ENCODE data around the gene RIC1. TPM values are rescaled to one million over a fixed set of nuclear protein-coding genes. Genes with fewer than 3 reads are reported as not detected.
"Not testable (repeated sequence)": the region's sequence is repeated elsewhere in the genome, so short reads cannot be mapped to it uniquely, and the experiment has no call there.

The RIC1 gene
- polyA plus RNA-seq, 1 donor from 2014 or later, result 9.5 TPM

DNA sequence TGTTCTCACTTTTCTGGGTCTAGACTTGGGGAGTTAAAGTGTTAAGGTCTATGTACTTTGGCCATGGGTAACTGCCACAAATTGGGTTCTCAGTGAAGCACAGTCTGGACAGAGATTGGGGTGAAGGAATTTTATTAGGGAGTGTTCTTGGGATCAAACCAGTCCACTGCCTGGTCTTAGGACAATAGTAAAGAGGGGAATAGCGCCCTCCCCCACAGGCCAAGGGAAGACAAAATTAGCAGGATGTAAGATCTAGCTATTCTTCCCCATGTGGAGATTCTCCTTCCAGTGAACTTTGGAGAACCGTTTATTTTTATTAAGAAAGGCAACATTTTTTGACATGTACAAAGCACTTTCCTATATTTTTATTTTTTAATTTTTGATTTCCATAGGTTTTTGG lies 18.4 kb upstream of the RIC1 start:
- no peaks in the 10 kb centered on the region for H3K27me3 Mint-ChIP-seq
- peaks cover 1% of the 10 kb centered on the region for H3K36me3 Mint-ChIP-seq
- H3K27ac Mint-ChIP-seq, result no peak overlapping the region
- H3K4me3 Mint-ChIP-seq, result no peak overlapping the region
- H3K4me1 Mint-ChIP-seq, result peaks cover 19 to 41% (median 38%) of the 10 kb centered on the region in 3 donors
- H3K9me3 Mint-ChIP-seq, result peaks cover 0 to 4% (median 2%) of the 10 kb centered on the region in 3 donors

DNA sequence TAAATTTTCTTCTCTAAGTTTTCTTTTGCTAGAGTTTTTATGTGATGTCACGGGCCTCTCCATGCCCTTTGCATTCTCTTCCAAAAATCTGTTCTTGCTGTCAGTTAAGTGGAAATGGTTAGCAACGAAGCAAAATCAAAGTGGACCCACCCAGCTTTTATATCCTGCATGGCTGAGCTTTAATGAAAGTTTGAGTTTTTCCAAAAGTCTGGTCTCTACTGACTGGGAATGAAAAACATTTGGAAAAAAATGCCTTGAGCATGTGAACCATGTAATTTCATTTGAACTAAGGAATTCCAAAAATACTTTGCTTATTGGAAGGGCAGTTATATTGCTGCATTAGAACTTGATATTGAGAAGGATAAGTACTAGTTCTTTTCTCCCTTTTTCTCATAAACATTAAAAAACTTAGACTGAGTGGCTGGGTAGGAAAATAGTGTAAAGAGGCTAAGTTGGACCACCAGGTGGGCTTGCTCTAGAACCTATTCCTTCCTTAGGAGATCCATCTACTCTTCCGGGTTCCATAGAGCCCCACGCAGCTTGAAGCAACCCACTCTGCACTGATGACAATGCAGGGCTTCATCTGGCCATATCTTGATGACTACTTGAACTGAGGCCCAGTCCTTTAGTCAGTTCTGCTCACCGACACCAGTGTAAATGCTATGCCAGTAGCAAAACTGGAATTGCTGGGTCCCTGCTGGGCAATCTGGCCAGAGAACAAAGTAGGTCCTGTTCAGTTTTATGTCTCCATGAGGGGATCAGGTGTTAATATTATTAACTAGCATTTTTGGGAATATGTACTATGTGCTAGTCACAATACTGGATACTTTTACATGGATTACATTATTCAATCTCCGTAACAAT lies 17.4 kb upstream of the RIC1 start:
- Mint-ChIP-seq H3K4me1 (peaks cover 24 to 46% (median 38%) of the 10 kb centered on the region in 3 donors), H3K27me3 (no peaks in the 10 kb centered on the region), H3K4me3 (no peak overlapping the region), H3K9me3 (peaks cover 2 to 3% (median 2%) of the 10 kb centered on the region in 3 donors), H3K36me3 (peaks cover 1% of the 10 kb centered on the region), H3K27ac (no peak overlapping the region)

DNA sequence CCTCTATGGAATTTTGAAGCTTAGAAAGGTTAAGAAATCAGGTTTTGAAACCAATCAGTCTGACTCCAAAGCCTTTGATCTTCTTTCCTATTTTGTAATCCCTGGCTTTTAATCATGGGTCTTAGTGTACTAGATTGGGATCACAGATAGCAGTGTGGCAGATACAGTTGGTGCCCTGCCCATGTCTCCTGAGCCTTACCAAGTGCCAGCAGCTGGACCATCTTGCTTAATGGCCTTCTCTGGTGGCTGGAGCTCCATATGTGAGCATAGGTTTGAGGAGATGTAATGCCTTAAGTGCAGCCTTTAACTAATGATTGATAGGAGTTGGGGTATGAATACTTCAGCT lies 16.7 kb upstream of the RIC1 start:
- H3K27ac Mint-ChIP-seq, result no peak overlapping the region
- no peak overlapping the region for H3K4me3 Mint-ChIP-seq
- H3K36me3 Mint-ChIP-seq, result peaks cover 1% of the 10 kb centered on the region
- no peaks in the 10 kb centered on the region for H3K27me3 Mint-ChIP-seq
- peaks cover 0 to 2% (median 0%) of the 10 kb centered on the region in 3 donors for H3K9me3 Mint-ChIP-seq
- H3K4me1 Mint-ChIP-seq, result peaks cover 22 to 45% (median 33%) of the 10 kb centered on the region in 3 donors

DNA sequence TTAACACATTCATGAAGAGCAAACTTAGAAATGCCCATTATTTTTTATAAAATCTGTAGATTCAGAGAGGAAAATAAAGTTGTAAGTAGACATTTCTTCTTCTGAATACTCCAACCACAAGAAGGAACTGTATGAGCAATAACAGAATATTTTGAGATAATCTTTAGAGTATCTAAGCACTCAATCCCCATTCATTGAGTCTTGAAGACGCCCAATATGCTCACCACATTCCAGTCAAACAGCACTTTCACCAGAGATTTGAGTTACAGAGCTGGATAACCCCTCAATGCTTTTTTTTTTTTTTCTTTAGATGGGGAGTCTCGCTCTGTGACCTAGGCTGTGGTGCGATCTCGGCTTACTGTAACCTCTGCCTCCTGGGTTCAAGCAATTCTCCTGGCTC lies 14.7 kb upstream of the RIC1 start:
- Mint-ChIP-seq H3K27ac (no peak overlapping the region), H3K4me3 (no peak overlapping the region), H3K27me3 (no peaks in the 10 kb centered on the region), H3K9me3 (peaks cover 0 to 2% (median 0%) of the 10 kb centered on the region in 3 donors), H3K4me1 (peaks cover 23 to 42% (median 26%) of the 10 kb centered on the region in 3 donors), H3K36me3 (peaks cover 1% of the 10 kb centered on the region)

- Mint-ChIP-seq H3K36me3 (peaks cover 1% of the 10 kb centered on the region), H3K27ac (no peak overlapping the region), H3K27me3 (no peaks in the 10 kb centered on the region), H3K9me3 (peaks cover 0 to 2% (median 0%) of the 10 kb centered on the region in 3 donors), H3K4me1 (peaks cover 21 to 41% (median 26%) of the 10 kb centered on the region in 3 donors), H3K4me3 (peak overlapping the region in 1 of 4 donors; percentile 49)
Observed at GRCh38 chr9:5614985-5615384, 13.9 kb upstream of the RIC1 start.

DNA sequence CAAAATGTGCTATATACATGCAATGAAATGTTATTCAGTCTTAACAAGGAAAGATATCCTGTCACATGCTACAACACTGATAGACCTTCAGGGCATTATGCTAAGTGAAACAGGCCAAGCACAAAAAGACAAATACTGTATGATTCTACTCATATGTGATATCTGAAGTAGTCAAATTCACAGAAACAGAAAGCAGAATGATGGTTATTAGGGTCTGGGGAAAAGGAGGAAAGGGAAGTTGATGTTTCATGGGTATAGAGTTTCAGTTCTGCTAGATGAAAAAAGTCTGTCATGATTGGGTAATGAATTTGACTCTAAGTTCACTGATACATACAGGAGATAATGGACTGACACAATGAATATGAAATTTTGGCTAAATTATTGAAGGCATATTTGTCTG lies 11.2 kb upstream of the RIC1 start:
- peak overlapping the region in 3 of 4 donors; percentile 6 to 41 (median 38) for H3K4me3 Mint-ChIP-seq
- peaks cover 12 to 40% (median 24%) of the 10 kb centered on the region in 3 donors for H3K4me1 Mint-ChIP-seq
- H3K9me3 Mint-ChIP-seq, result peaks cover 0 to 2% (median 0%) of the 10 kb centered on the region in 3 donors
- H3K27ac Mint-ChIP-seq, result peak overlapping the region; percentile 2 to 88 (median 9)
- peaks cover 1% of the 10 kb centered on the region for H3K36me3 Mint-ChIP-seq
- no peaks in the 10 kb centered on the region for H3K27me3 Mint-ChIP-seq

DNA sequence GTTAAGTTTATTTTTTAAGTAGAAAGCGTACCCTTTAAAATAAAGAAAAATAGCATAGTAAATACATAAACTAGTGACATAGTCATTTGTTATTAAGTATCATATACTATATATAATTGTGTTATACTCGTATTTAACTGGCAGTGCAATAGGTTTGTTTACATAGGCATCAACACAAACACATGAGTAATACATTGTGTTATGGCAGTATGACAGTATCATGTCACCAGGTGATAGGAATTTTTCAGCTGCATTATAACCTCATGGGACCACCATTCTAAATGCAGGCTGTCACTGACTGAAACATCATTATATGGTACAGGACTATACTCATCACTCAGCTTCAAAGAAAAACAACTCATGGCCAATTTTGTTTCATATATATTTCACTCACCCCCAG lies 8.4 kb upstream of the RIC1 start:
- Mint-ChIP-seq H3K9me3 (peaks cover 0 to 2% (median 0%) of the 10 kb centered on the region in 3 donors), H3K36me3 (no peaks in the 10 kb centered on the region), H3K27ac (no peak overlapping the region), H3K4me1 (peaks cover 13 to 45% (median 38%) of the 10 kb centered on the region in 3 donors), H3K27me3 (no peaks in the 10 kb centered on the region), H3K4me3 (peak overlapping the region in 2 of 4 donors; percentile 12 to 27)

DNA sequence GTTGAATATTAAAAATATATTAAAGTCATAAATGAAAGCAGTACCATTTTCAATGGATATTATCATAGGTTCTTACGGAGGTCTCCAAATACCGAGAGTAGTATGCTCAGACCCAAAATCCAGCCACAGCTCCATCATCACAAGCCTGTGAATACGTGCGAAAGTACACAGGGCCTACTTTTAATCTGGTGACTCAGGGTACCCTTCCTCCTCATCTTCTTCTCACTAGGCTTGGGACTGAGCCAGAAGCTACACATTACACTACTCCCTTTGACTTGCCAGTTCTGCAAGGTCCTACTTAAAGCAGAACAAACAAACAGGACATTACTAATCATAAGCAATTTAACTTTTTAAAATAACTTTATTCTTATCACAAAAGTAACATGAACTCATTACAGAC lies 7.6 kb upstream of the RIC1 start:
- H3K9me3 Mint-ChIP-seq, result no peaks in the 10 kb centered on the region
- H3K27me3 Mint-ChIP-seq, result no peaks in the 10 kb centered on the region
- peak overlapping the region in 1 of 3 donors; percentile 12 for H3K27ac Mint-ChIP-seq
- peaks cover 2% of the 10 kb centered on the region for H3K36me3 Mint-ChIP-seq
- H3K4me1 Mint-ChIP-seq, result peaks cover 13 to 43% (median 38%) of the 10 kb centered on the region in 3 donors
- H3K4me3 Mint-ChIP-seq, result no peak overlapping the region

GRCh38 chr9:5622016-5622415 lies 6.9 kb upstream of the RIC1 start:
- no peak overlapping the region for H3K4me3 Mint-ChIP-seq
- H3K36me3 Mint-ChIP-seq, result peaks cover 2% of the 10 kb centered on the region
- no peak overlapping the region for H3K27ac Mint-ChIP-seq
- H3K4me1 Mint-ChIP-seq, result peaks cover 16 to 45% (median 41%) of the 10 kb centered on the region in 3 donors
- no peaks in the 10 kb centered on the region for H3K9me3 Mint-ChIP-seq
- no peaks in the 10 kb centered on the region for H3K27me3 Mint-ChIP-seq

DNA sequence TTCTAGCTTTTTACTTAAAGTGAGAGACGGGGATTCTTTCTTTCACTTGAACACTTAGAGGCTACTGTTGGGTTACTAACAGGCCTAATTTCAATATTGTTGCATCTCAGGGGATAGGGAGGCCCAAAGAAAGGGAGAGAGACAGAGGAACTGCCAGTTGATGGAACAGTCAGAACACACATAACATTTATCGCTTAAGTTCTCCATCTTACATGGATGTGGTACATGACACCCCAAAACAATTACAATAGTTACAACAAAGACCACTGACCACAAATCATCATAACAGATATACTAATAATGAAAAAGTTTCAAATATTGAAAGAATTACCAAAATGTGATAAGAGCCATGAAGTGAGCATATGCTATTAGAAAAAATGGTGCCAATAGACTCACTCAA lies 4.3 kb upstream of the RIC1 start:
- peaks cover 5% of the 10 kb centered on the region for H3K36me3 Mint-ChIP-seq
- peak overlapping the region in 3 of 4 donors; percentile 40 to 76 (median 54) for H3K4me3 Mint-ChIP-seq
- H3K4me1 Mint-ChIP-seq, result peaks cover 12 to 37% (median 31%) of the 10 kb centered on the region in 3 donors
- H3K27me3 Mint-ChIP-seq, result no peaks in the 10 kb centered on the region
- H3K9me3 Mint-ChIP-seq, result no peaks in the 10 kb centered on the region
- H3K27ac Mint-ChIP-seq, result peak overlapping the region; percentile 65 to 92 (median 88)

- Mint-ChIP-seq H3K9me3 (no peaks in the 10 kb centered on the region), H3K27me3 (no peaks in the 10 kb centered on the region), H3K27ac (peak overlapping the region; percentile 94 to 100 (median 99)), H3K36me3 (peaks cover 5% of the 10 kb centered on the region), H3K4me1 (peaks cover 17 to 45% (median 36%) of the 10 kb centered on the region in 3 donors), H3K4me3 (peak overlapping the region; percentile 91 to 100 (median 93))
Observed at GRCh38 chr9:5626727-5627634, 1.9 kb upstream of the RIC1 start.

GRCh38 chr9:5627686-5628085 lies 1.2 kb upstream of the RIC1 start:
- H3K9me3 Mint-ChIP-seq, result not testable (repeated sequence)
- peaks cover 24 to 51% (median 41%) of the 10 kb centered on the region in 3 donors for H3K4me1 Mint-ChIP-seq

GRCh38 chr9:5628183-5628529 lies 751 bp upstream of the RIC1 start:
- Mint-ChIP-seq H3K27me3 (no peaks in the 10 kb centered on the region), H3K36me3 (peaks cover 5% of the 10 kb centered on the region), H3K4me1 (peaks cover 26 to 54% (median 43%) of the 10 kb centered on the region in 3 donors), H3K4me3 (peak overlapping the region; percentile 91 to 100 (median 93)), H3K27ac (peak overlapping the region; percentile 94 to 100 (median 99)), H3K9me3 (no peaks in the 10 kb centered on the region)

More at GRCh38 chr9:5627686-5628085, 1.2 kb upstream of the RIC1 start:
- H3K4me3 Mint-ChIP-seq, result peak overlapping the region; percentile 91 to 100 (median 93)
- H3K27ac Mint-ChIP-seq, result peak overlapping the region; percentile 94 to 100 (median 99)
- H3K27me3 Mint-ChIP-seq, H3K36me3 Mint-ChIP-seq: not testable (repeated sequence)

DNA sequence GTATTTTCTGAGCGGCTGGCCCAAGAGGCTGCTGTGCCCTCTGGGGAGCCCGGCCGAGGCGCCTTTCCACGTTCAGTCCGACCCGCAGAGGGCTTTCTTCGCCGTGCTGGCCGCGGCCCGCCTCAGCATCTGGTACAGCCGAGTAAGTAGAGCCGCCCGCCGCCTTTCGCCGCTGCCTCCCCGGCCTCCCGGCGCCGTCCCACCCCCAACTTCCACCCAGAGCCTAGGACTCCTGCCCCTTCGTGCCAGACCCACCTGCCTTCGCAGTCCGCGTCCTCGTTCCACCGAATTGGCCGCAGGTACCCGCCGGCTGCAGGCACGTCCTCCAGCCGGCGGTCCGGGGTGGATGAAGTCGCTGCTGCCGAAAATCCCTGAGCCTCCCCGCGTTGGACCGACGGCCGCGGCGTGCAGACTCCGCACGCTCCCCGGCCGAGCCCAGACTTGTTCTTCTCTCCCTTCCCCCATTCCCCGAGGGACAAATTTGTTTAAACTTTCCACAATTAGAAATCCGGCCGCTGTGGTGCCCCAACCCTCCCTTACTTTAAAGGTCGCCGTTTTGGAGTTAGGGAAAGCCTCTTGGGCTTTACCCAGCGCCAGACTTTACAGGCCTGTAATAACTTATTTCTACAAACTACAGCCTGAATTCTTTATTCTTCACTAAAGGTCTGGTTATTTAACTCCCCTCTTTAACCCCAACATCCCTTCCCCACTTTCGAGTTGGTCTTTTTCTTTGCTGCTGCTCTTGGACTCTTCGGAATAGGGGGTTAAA lies 589 bp downstream of the RIC1 start:
- Mint-ChIP-seq H3K9me3 (no peaks in the 10 kb centered on the region), H3K4me3 (peak overlapping the region; percentile 98 to 100 (median 99)), H3K27me3 (no peaks in the 10 kb centered on the region), H3K4me1 (peaks cover 36 to 57% (median 43%) of the 10 kb centered on the region in 3 donors), H3K36me3 (peaks cover 5% of the 10 kb centered on the region), H3K27ac (peak overlapping the region; percentile 95 to 98 (median 96))
